SK-N-MC (cell line): Measurements from ENCODE around the gene MAP3K2.

Source experiments
- EZH2 ChIP-seq: fragments of 200-600 bp; sonication (generic); IDR thresholded peaks from one replicate; pipeline ENCODE4 v1.6.1; 2017; ENCODE audit warnings: antibody characterized with exemption
- POLR2AphosphoS5 ChIP-seq: IDR thresholded peaks from 2 replicates; pipeline ENCODE4 v1.6.1; 2012; ENCODE audit warnings: mild to moderate bottlenecking, low read depth, low read length, borderline replicate concordance

DNA sequence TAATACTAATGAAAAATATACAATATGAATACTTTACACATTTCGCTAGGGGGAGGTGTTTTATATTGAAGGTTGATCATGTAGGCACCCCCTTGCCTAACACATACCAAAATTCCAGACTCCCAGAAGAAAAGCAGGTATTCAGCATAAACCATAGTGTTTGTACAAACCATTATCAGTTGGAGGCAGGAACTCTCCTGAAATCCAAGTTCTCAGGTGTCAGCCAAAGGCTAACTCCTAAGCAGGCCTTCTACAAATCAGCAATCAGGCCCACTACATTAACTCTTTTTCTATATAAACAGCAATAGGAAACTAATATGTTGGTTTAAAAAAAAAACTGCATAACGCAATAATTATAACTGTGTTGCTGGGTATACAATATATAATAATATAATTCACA lies 44.5 kb downstream of the MAP3K2 start:
- TF ChIP-seq EZH2 (no peak), POLR2AphosphoS5 (no peak)
